ENCODE results near the gene HES1. TPM values are rescaled to one million over a fixed set of nuclear protein-coding genes. Genes with fewer than 3 reads are reported as not detected.

Gene HES1
- total RNA-seq, 1 donor from 2014 or later, result 40.3 TPM

DNA sequence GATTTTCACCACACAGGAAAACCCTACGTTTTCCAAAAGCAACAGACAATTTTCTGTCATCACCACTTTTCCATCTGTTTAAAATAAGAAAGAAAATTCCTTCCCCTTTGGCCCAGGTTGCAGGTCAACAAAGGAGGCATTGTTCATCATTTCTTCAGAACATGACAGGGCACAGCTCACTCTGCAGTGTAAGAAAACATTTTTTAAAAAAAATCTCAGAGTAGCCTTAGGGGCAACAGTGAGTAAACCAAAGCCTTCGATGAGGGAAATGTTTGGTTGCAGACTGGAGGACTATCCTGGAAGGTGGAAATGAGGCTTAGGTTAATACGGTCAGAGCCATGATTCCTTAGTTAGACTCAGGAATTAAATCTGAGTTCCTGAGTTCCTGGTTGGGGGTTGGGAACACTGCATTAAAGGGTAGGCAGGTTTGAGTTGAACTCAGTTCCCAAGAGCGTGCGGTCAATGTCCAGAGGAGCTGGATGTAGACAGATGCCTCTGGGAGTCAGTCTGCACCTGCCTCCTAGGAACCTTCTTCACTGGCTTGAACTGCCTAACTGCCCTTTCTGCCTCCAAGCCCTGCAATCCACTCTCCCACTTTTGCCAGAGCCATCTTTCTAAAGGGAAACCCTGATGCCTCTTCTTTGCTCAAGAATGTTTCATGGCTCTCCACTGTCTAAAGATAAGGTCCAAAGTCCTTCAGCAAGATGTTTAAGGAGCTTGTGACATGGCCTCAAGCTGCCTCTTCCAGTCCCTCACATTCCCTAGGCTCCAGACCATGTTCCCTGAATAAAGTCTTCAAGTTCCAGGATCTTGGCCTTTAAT, 3.3 kb upstream of the HES1 start:
- TF ChIP-seq, protein P1, sequence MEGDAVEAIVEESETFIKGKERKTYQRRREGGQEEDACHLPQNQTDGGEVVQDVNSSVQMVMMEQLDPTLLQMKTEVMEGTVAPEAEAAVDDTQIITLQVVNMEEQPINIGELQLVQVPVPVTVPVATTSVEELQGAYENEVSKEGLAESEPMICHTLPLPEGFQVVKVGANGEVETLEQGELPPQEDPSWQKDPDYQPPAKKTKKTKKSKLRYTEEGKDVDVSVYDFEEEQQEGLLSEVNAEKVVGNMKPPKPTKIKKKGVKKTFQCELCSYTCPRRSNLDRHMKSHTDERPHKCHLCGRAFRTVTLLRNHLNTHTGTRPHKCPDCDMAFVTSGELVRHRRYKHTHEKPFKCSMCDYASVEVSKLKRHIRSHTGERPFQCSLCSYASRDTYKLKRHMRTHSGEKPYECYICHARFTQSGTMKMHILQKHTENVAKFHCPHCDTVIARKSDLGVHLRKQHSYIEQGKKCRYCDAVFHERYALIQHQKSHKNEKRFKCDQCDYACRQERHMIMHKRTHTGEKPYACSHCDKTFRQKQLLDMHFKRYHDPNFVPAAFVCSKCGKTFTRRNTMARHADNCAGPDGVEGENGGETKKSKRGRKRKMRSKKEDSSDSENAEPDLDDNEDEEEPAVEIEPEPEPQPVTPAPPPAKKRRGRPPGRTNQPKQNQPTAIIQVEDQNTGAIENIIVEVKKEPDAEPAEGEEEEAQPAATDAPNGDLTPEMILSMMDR (IDR thresholded peaks at IDR 0.05; ENCODE audit: unreplicated experiment), result no peak
- H3K4me3 Mint-ChIP-seq (ENCODE audit: unreplicated experiment), result peak overlapping the region; percentile 66
- H3K4me1 Mint-ChIP-seq (ENCODE audit: unreplicated experiment), result peaks cover 32% of the 10 kb centered on the region
- H3K27ac Mint-ChIP-seq (ENCODE audit: unreplicated experiment), result peak overlapping the region; percentile 38
- DNase-seq (ENCODE audit: low spot score), result no peak
- peaks cover 18% of the 10 kb centered on the region for H3K27me3 Mint-ChIP-seq (ENCODE audit: unreplicated experiment)
- H3K36me3 Mint-ChIP-seq (ENCODE audit: low read depth, unreplicated experiment), result peaks cover 12% of the 10 kb centered on the region
- no peaks in the 10 kb centered on the region for H3K9me3 Mint-ChIP-seq (ENCODE audit: unreplicated experiment)

DNA sequence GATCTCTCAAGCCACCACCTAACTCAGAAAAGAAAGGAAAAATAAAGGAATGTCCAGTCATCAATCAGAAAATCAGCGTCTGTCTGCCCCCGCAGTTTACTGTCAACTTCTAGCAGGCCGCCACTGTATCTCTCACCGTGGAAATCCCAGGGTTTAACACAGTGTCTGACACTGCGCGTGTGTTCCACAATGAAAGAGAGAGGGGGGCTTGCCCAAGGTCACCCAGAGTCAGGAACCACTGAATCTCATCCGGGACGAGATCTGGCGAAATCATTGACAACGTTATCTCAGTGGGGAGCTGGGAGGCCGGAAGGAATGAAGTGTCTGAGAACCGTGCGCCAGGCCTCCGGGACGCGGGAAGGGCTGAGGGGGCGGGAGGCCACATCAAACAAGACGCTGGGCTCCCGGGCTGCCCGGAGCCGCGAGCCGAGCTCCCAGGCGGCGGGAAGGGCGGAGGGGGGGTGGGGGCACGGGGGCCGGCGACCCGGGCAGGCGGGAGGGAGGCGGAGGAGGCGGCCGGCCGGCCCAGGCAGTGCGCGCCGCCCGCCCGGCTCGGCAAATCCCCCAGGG, 2.2 kb upstream of the HES1 start:
- H3K4me3 Mint-ChIP-seq (ENCODE audit: unreplicated experiment), result peak overlapping the region; percentile 66
- peaks cover 16% of the 10 kb centered on the region for H3K36me3 Mint-ChIP-seq (ENCODE audit: low read depth, unreplicated experiment)
- peak; percentile 59 for DNase-seq (ENCODE audit: low spot score)
- H3K4me1 Mint-ChIP-seq (ENCODE audit: unreplicated experiment), result peaks cover 35% of the 10 kb centered on the region
- H3K27me3 Mint-ChIP-seq (ENCODE audit: unreplicated experiment), result peaks cover 21% of the 10 kb centered on the region
- TF ChIP-seq, protein P1 (IDR thresholded peaks at IDR 0.05; ENCODE audit: unreplicated experiment), result no peak
- peak overlapping the region; percentile 59 for H3K27ac Mint-ChIP-seq (ENCODE audit: unreplicated experiment)
- H3K9me3 Mint-ChIP-seq (ENCODE audit: unreplicated experiment), result no peaks in the 10 kb centered on the region

DNA sequence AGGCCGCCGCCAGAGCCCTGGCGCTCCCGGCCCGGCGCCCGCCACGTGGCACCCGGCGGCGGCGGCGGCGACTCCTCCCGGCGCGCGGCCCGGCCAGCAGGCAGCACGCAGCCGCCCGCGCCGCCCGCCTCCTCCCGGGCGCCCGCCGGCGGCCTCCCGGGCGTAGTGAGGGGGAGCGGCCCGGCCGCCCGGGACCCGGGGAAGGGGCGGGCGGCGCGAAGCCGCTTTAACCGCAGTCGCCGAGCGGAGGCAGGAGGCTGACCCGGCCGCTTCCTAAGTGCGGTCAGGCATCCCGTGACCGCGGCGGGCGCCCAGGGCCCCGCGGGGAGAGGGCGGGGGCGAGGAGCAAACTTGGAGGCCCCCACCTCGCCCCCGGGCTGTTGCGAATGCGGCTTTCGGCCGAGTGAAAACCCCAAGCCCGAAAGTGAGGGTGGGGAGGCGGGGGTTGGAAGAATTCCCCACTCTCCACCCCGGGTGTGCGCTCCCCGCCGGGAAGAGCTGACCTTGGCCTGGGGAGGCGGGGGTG, 1.7 kb upstream of the HES1 start:
- Mint-ChIP-seq H3K27me3 (ENCODE audit: unreplicated experiment) (peaks cover 21% of the 10 kb centered on the region), H3K27ac (ENCODE audit: unreplicated experiment) (no peak overlapping the region), H3K4me3 (ENCODE audit: unreplicated experiment) (no peak overlapping the region), H3K9me3 (ENCODE audit: unreplicated experiment) (no peaks in the 10 kb centered on the region), H3K36me3 (ENCODE audit: low read depth, unreplicated experiment) (peaks cover 16% of the 10 kb centered on the region), H3K4me1 (ENCODE audit: unreplicated experiment) (peaks cover 40% of the 10 kb centered on the region)
- peak; percentile 69 for DNase-seq (ENCODE audit: low spot score)
- TF ChIP-seq, protein P1 (IDR thresholded peaks at IDR 0.05; ENCODE audit: unreplicated experiment), result no peak

DNA sequence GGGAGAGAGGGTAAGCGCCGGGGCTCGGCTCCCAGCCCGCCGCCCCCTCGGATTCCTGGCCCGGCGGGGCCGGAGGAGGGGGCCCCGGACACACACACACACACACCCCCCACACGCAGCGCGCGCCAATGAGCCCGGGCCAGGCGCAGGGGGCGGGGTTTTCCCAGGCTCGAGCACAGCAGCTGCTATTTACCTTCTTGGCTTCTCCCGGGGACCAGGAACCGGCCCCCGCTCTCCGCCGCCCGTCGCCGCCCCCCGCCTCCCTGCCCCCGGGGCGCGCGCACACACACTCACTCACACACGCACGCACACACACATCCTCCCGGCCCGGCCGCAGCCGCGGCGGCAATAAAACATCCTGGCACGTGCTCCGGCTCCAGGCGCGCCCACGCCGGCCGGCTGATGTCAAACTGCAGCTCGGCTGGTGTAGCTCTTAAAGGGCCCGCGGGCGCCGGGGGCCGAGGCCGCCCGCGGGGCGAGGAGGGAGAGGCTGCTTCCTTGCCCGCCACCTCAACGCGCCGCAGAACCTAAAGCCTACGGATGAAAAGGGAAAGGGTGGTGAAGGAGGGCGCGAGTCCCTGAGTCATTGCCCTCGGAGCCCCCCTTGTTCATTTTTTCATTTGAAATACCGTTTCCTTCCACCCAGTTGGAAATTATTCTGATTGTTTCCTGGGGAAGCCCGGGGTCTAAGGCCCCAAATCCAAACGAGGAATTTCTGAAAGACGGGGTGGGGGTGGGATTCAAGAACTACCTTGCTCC, 1.0 kb upstream of the HES1 start:
- no peaks in the 10 kb centered on the region for H3K9me3 Mint-ChIP-seq (ENCODE audit: unreplicated experiment)
- TF ChIP-seq, protein P1 (IDR thresholded peaks at IDR 0.05; ENCODE audit: unreplicated experiment), result no peak
- H3K27ac Mint-ChIP-seq (ENCODE audit: unreplicated experiment), result peak overlapping the region; percentile 52
- peaks cover 44% of the 10 kb centered on the region for H3K4me1 Mint-ChIP-seq (ENCODE audit: unreplicated experiment)
- peaks cover 21% of the 10 kb centered on the region for H3K27me3 Mint-ChIP-seq (ENCODE audit: unreplicated experiment)
- H3K4me3 Mint-ChIP-seq (ENCODE audit: unreplicated experiment), result peak overlapping the region; percentile 73
- H3K36me3 Mint-ChIP-seq (ENCODE audit: low read depth, unreplicated experiment), result peaks cover 16% of the 10 kb centered on the region
- peak; percentile 91 for DNase-seq (ENCODE audit: low spot score)
